Left lung (tissue), 10 donors: ENCODE measurements around the gene CRLF2. TPM values are rescaled to one million over a fixed set of nuclear protein-coding genes. Genes with fewer than 3 reads are reported as not detected.

Experiments
- ATAC-seq: fragments of 200-7000 bp; cut with Tn5 transposase; one replicate; pipeline ENCODE4 v1.9.1; 2020; ENCODE audit warnings: moderate library complexity
- DNase-seq, 4 donors: peaks; one replicate each; pipeline ENCODE4 v3.0.0-alpha.2; 2013 to 2020
- H3K27ac ChIP-seq, 2 donors: fragments of 200-600 bp; sonication (generic) in 1 of 2; one replicate each; pipeline versions ENCODE4 v1.5.0 to v1.8.0; 2020 to 2021
- H3K27me3 ChIP-seq, 2 donors: fragments of 200-600 bp; sonication (generic) in 1 of 2; one replicate each; pipeline versions ENCODE4 v1.5.0 to v1.8.0; 2020 to 2021
- H3K36me3 ChIP-seq, 2 donors: fragments of 200-600 bp; sonication (generic) in 1 of 2; one replicate each; pipeline versions ENCODE4 v1.5.0 to v1.8.0; 2020 to 2021
- H3K4me1 ChIP-seq, 2 donors: fragments of 200-600 bp; one replicate each; pipeline ENCODE4 v1.8.0; 2021
- H3K4me3 ChIP-seq, 2 donors: fragments of 200-600 bp; sonication (generic) in 1 of 2; one replicate each; pipeline versions ENCODE4 v1.5.0 to v1.8.0; 2020 to 2021; ENCODE audit warnings: mild to moderate bottlenecking in 1 of 2
- H3K9me3 ChIP-seq, 2 donors: fragments of 200-600 bp; sonication (generic) in 1 of 2; one replicate each; pipeline versions ENCODE4 v1.5.0 to v1.8.0; 2020 to 2021
- CTCF ChIP-seq, 2 donors: fragments of 200-600 bp; sonication (generic) in 1 of 2; IDR thresholded peaks; one replicate each; pipeline versions ENCODE4 v1.5.0 to v1.8.0; 2021; ENCODE audit warnings: antibody characterized with exemption in 2 of 2
- intact Hi-C, 2 donors: fragments of 100-400 bp; cut with DNase I; formaldehyde crosslinking; loops; one replicate each; pipeline versions ENCODE4 v1.11.2 to v1.14.2; 2022
- polyA plus RNA-seq, 6 donors: library from polyadenylated mRNA; unstranded; fragments of 120-200 nt; gene quantifications; one replicate each; pipeline ENCODE4 v1.2.1, GENCODE V29; 2013; ENCODE audit not compliant: insufficient read length in 6 of 6
- total RNA-seq, 2 donors: library from RNA; stranded (reverse); fragmentation: NEBNext Ultra II Directional; extraction: Animal tissue kit (Norgen Biotek cat#: 25700); gene quantifications; one replicate each; pipeline ENCODE4 v1.2.1, GENCODE V29; 2021
- donor health status: DM: no; HTN: yes; CAD: no.
- donor health status: DM: no; HTN: no; CAD: no.

Gene CRLF2
- total and polyA plus RNA-seq, 8 donors = 0.08 to 0.58 (median 0.11) TPM; not detected in 3

- H3K27ac ChIP-seq = no peak overlapping the region
- DNase-seq (no peak), ATAC-seq (no peak)
- no peak for TF ChIP-seq CTCF (IDR thresholded peaks at IDR 0.05)
- H3K4me3 ChIP-seq = no peak overlapping the region
- no peaks in the 10 kb centered on the region for H3K4me1 ChIP-seq
- H3K9me3 ChIP-seq = no peaks in the 10 kb centered on the region
- peaks cover 0 to 40% of the 10 kb centered on the region in 2 donors for H3K27me3 ChIP-seq
- H3K36me3 ChIP-seq = no peaks in the 10 kb centered on the region
- intact Hi-C loops = no loop called here
These were observed 60.9 kb downstream of the CRLF2 start for GRCh38 chrX:1151378-1152077.

- no peak overlapping the region for H3K4me3 ChIP-seq
- H3K4me1 ChIP-seq = no peaks in the 10 kb centered on the region
- no peaks in the 10 kb centered on the region for H3K9me3 ChIP-seq
- TF ChIP-seq CTCF (IDR thresholded peaks at IDR 0.05) = no peak
- DNase-seq (no peak), ATAC-seq (no peak)
- H3K27me3 ChIP-seq = peaks cover 0 to 40% of the 10 kb centered on the region in 2 donors
- intact Hi-C loops = no loop called here
- no peaks in the 10 kb centered on the region for H3K36me3 ChIP-seq
- no peak overlapping the region for H3K27ac ChIP-seq
These were observed 61.7 kb downstream of the CRLF2 start for GRCh38 chrX:1150569-1151347.

GRCh38 chrX:1147611-1148515 is 64.6 kb downstream of the CRLF2 start:
- no peaks in the 10 kb centered on the region for H3K4me1 ChIP-seq
- H3K27me3 ChIP-seq = peaks cover 0 to 37% of the 10 kb centered on the region in 2 donors
- DNase-seq = no peak
- intact Hi-C loops = no loop called here
- H3K36me3 ChIP-seq = no peaks in the 10 kb centered on the region
- no peak for ATAC-seq
- no peak overlapping the region for H3K4me3 ChIP-seq
- TF ChIP-seq CTCF (IDR thresholded peaks at IDR 0.05) = no peak
- no peak overlapping the region for H3K27ac ChIP-seq
- H3K9me3 ChIP-seq = no peaks in the 10 kb centered on the region

GRCh38 chrX:1144293-1144692 is 68.2 kb downstream of the CRLF2 start:
- H3K27ac ChIP-seq = no peak overlapping the region
- H3K4me3 ChIP-seq = no peak overlapping the region
- H3K9me3 ChIP-seq = no peaks in the 10 kb centered on the region
- intact Hi-C loops = no loop called here
- DNase-seq = no peak
- H3K27me3 ChIP-seq = peaks cover 0 to 34% of the 10 kb centered on the region in 2 donors
- no peaks in the 10 kb centered on the region for H3K4me1 ChIP-seq
- ATAC-seq = no peak
- H3K36me3 ChIP-seq = no peaks in the 10 kb centered on the region
- no peak for TF ChIP-seq CTCF (IDR thresholded peaks at IDR 0.05)

Other genes with a start within 250 kb of the CRLF2 start
- gene CSF2RA, start 56.2 kb upstream of the CRLF2 start, total RNA-seq = 10 to 100 TPM; 13.5 to 47.6 TPM
- 1 to 10 TPM; 2.8 to 4.7 (median 3.5) TPM for gene CSF2RA, start 56.2 kb upstream of the CRLF2 start, polyA plus RNA-seq
- gene IL3RA, start 124.1 kb upstream of the CRLF2 start, total RNA-seq = 10 to 100 TPM; 13.9 to 24.4 TPM
- 10 to 100 TPM; 20.6 to 26.6 (median 25.2) TPM for gene IL3RA, start 124.1 kb upstream of the CRLF2 start, polyA plus RNA-seq
- 100 to 1,000 TPM; 285 to 337 TPM for gene SLC25A6, start 179.5 kb upstream of the CRLF2 start, total RNA-seq
- 100 to 1,000 TPM; 385 to 559 (median 425) TPM for gene SLC25A6, start 179.5 kb upstream of the CRLF2 start, polyA plus RNA-seq
- gene ASMTL, start 240.3 kb upstream of the CRLF2 start, total RNA-seq = 10 to 100 TPM; 18.6 to 19.6 TPM
- 10 to 100 TPM; 19.2 to 32.0 (median 28.0) TPM for gene ASMTL, start 240.3 kb upstream of the CRLF2 start, polyA plus RNA-seq